HTERT RPE-1 (cell line): Measurements from ENCODE around the gene SCUBE2.

Source experiments
- in situ Hi-C: fragments of 300-500 bp; cut with MboI; formaldehyde crosslinking; loops from 4 replicates; pipeline ENCODE4 v1.14.3; 2020; ENCODE audit warnings: low sequenced_read_pairs

The SCUBE2 gene

DNA sequence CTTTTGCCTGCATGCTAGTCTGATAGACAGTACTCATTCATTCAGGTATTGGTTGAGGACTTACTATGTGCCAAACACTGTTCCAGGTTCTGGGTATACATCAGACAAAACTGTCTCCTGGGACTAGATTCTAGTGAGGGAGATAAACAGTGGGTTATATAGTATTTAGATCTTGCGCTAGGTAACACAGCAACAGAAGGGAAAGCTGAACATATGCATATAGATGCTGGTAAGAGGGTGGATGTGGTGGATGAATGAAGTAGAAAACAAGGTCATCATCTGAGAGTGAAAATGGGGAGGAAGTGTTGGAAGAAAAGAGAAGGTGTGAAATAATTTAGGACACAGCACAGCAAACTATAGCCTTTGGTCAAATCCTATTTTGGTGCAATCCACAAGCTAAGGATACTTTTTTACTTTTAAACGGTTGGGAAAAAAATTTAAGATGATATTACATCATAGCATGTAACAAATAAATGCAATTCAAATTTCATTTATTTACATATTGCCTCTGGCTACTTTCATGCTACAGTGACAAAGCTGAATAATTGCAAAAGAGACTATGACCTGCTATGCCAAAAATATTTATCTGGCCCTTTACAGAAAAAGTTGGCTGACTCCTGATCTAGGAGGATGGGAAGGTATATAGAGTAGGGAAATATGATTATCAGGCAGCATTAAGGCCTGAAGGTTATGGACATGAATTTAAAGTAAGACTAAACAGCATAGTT lies 120.0 kb downstream of the SCUBE2 start:
- in situ Hi-C loops, result no loop called here
